Spleen (tissue), 11 donors: Measurements from ENCODE around the gene RNF224. TPM values are rescaled to one million over a fixed set of nuclear protein-coding genes. Genes with fewer than 3 reads are reported as not detected.

Experiments used
- DNase-seq: peaks from one replicate; pipeline ENCODE4 v3.0.0-alpha.2; 2020
- H3K27ac ChIP-seq, 8 donors: fragments of 200-600 bp; sonication (generic) in 7 of 8; 1 replicate in 4 of 8; 2 replicates in 4 of 8; pipeline versions ENCODE4 v1.5.0 to v1.8.0; 2016 to 2021; ENCODE audit warnings: inconsistent platforms in 4 of 8, mild to moderate bottlenecking in 4 of 8, moderate library complexity in 1 of 8
- H3K27me3 ChIP-seq, 7 donors: fragments of 200-600 bp; sonication (generic) in 6 of 7; replicated peaks in 1 of 7; 1 replicate in 4 of 7; 2 replicates in 3 of 7; pipeline versions ENCODE4 v1.5.0 to v1.8.0; 2016 to 2021; ENCODE audit warnings: inconsistent platforms in 3 of 7, mild to moderate bottlenecking in 1 of 7
- H3K36me3 ChIP-seq, 6 donors: fragments of 200-600 bp; sonication (generic) in 5 of 6; 1 replicate in 4 of 6; 2 replicates in 2 of 6; pipeline versions ENCODE4 v1.5.0 to v1.8.0; 2016 to 2021; ENCODE audit warnings: inconsistent platforms in 2 of 6
- H3K4me1 ChIP-seq, 6 donors: fragments of 200-600 bp; sonication (generic) in 5 of 6; 1 replicate in 3 of 6; 2 replicates in 3 of 6; pipeline versions ENCODE4 v1.5.0 to v1.8.0; 2016 to 2021; ENCODE audit warnings: inconsistent platforms in 3 of 6
- H3K4me3 ChIP-seq, 8 donors: fragments of 200-600 bp; sonication (generic) in 7 of 8; 1 replicate in 4 of 8; 2 replicates in 4 of 8; pipeline versions ENCODE4 v1.5.0 to v1.8.0; 2016 to 2021; ENCODE audit warnings: inconsistent platforms in 4 of 8, mild to moderate bottlenecking in 4 of 8, moderate library complexity in 2 of 8
- H3K9me3 ChIP-seq, 8 donors: fragments of 200-600 bp; sonication (generic) in 7 of 8; 1 replicate in 4 of 8; 2 replicates in 4 of 8; pipeline versions ENCODE4 v1.5.0 to v1.8.0; 2016 to 2021; ENCODE audit warnings: inconsistent platforms in 4 of 8
- CTCF ChIP-seq, 11 experiments: fragments of 200-600 bp in 7 of 11; fragments of 450-650 bp in 4 of 11; sonication (generic) in 4 of 11; IDR thresholded peaks in 8 of 11; conservative IDR thresholded peaks in 3 of 11; 1 replicate in 7 of 11; 2 replicates in 4 of 11; pipeline versions ENCODE4 v1.4.0 to v1.8.0; 2016 to 2021; ENCODE audit warnings: antibody characterized with exemption in 11 of 11, inconsistent platforms in 4 of 11, mild to moderate bottlenecking in 1 of 11
- POLR2A ChIP-seq, 3 donors: fragments of 450-650 bp; IDR thresholded peaks; one replicate each; pipeline ENCODE4 v1.5.1; 2017; ENCODE audit warnings: antibody characterized with exemption in 3 of 3, mild to moderate bottlenecking in 1 of 3
- POLR2AphosphoS5 ChIP-seq, 3 donors: sonication (generic); formaldehyde crosslinking; IDR thresholded peaks; one replicate each; pipeline ENCODE4 v1.5.1; 2017; ENCODE audit warnings: antibody characterized with exemption in 3 of 3
- WGBS, 5 donors: extraction: QIAGEN DNeasy Blood & Tissue Kit in 3 of 5; methylation state at CpG; one replicate each; pipeline versions ENCODE4 v1.1.5 to v1.1.7; 2013 to 2018; 5-methylcytosine and 5-hydroxymethylcytosine counted together
- intact Hi-C: fragments of 100-400 bp; cut with DNase I; formaldehyde crosslinking; loops from one replicate; pipeline ENCODE4 v1.15.0; 2023; ENCODE audit warnings: low total_unique reads
- polyA plus RNA-seq, 3 donors: library from polyadenylated mRNA; stranded (reverse); fragments of 200-250 nt; gene quantifications; one replicate each; pipeline ENCODE4 v1.2.1, GENCODE V29; 2013
- total RNA-seq, 7 donors: library from RNA; depleted of rRNA in 3 of 7; stranded (reverse); fragments of >200 nt in 3 of 7; fragmentation: NEBNext Ultra II Directional in 4 of 7; extraction: Animal tissue kit (Norgen Biotek cat#: 25700) in 4 of 7; gene quantifications; one replicate each; pipeline versions ENCODE4 v1.1.0 to v1.2.1, GENCODE V29; 2016 to 2021
- donor health status: healthy with polysubstance abuse.
- donor health status: DM: no; HTN: no; CAD: no; lungs with moderate emphysema.
- donor health status: DM: no; HTN: no; CAD: no.
- donor health status: Bipolar disorder and iron deficiency.
- donor health status: healthy.
- donor health status: DM: no; HTN: no; CAD: no.
- donor health status: DM: yes; HTN: yes; CAD: no.

The RNF224 gene
- total and polyA plus RNA-seq, 10 donors: not detected

GRCh38 chr9:137179761-137180160, 47.5 kb upstream of the RNF224 start:
- no peak for TF ChIP-seq POLR2AphosphoS5 (IDR thresholded peaks at IDR 0.05)
- no peak for TF ChIP-seq CTCF (IDR thresholded peaks at IDR 0.05 in 8 of 11, conservative IDR thresholded peaks at IDR 0.05 in 3 of 11)
- TF ChIP-seq POLR2A (IDR thresholded peaks at IDR 0.05): no peak
- intact Hi-C loops: no loop called here
- Histone ChIP-seq H3K27ac (no peak overlapping the region), H3K9me3 (no peaks in the 10 kb centered on the region), H3K36me3 (peaks cover 0 to 79% (median 66%) of the 10 kb centered on the region in 6 donors), H3K4me3 (no peak overlapping the region), H3K4me1 (peaks cover 0 to 19% (median under 1%) of the 10 kb centered on the region in 6 donors), H3K27me3 (peaks cover 0 to 10% (median 0%) of the 10 kb centered on the region in 7 donors)
- no peak for DNase-seq
- WGBS, 5 donors: 93 to 98% (median 97%) methylated on average over 13 to 17 of the region's 17 CpGs

- Histone ChIP-seq H3K9me3 (no peaks in the 10 kb centered on the region), H3K4me3 (no peak overlapping the region), H3K4me1 (peaks cover 0 to 19% (median 4%) of the 10 kb centered on the region in 6 donors), H3K27ac (no peak overlapping the region), H3K27me3 (peaks cover 0 to 2% (median 0%) of the 10 kb centered on the region in 7 donors), H3K36me3 (peaks cover 0 to 86% (median 72%) of the 10 kb centered on the region in 6 donors)
- no peak for DNase-seq
- intact Hi-C loops: no loop called here
- TF ChIP-seq POLR2A (IDR thresholded peaks at IDR 0.05) (no peak), CTCF (IDR thresholded peaks at IDR 0.05 in 8 of 11, conservative IDR thresholded peaks at IDR 0.05 in 3 of 11) (no peak), POLR2AphosphoS5 (IDR thresholded peaks at IDR 0.05) (no peak)
- WGBS, 5 donors: 92 to 98% (median 94%) methylated on average over 10 to 20 of the region's 20 CpGs
Measured at GRCh38 chr9:137180491-137180890, 46.8 kb upstream of the RNF224 start.

- Histone ChIP-seq H3K27me3 (no peaks in the 10 kb centered on the region), H3K36me3 (peaks cover 0 to 98% (median 80%) of the 10 kb centered on the region in 6 donors), H3K9me3 (no peaks in the 10 kb centered on the region), H3K27ac (no peak overlapping the region), H3K4me3 (no peak overlapping the region), H3K4me1 (peaks cover 4 to 30% (median 16%) of the 10 kb centered on the region in 6 donors)
- WGBS, 5 donors: 93 to 98% (median 97%) methylated on average over 19 to 22 of the region's 22 CpGs
- TF ChIP-seq POLR2AphosphoS5 (IDR thresholded peaks at IDR 0.05) (no peak), CTCF (IDR thresholded peaks at IDR 0.05 in 8 of 11, conservative IDR thresholded peaks at IDR 0.05 in 3 of 11) (no peak), POLR2A (IDR thresholded peaks at IDR 0.05) (no peak)
- DNase-seq: no peak
- intact Hi-C loops: no loop called here
Measured at GRCh38 chr9:137181680-137182079, 45.6 kb upstream of the RNF224 start.

GRCh38 chr9:137182836-137183235, 44.5 kb upstream of the RNF224 start:
- DNase-seq: no peak
- TF ChIP-seq CTCF (IDR thresholded peaks at IDR 0.05 in 8 of 11, conservative IDR thresholded peaks at IDR 0.05 in 3 of 11): no peak
- TF ChIP-seq POLR2A (IDR thresholded peaks at IDR 0.05): no peak
- no peak for TF ChIP-seq POLR2AphosphoS5 (IDR thresholded peaks at IDR 0.05)
- no peaks in the 10 kb centered on the region for H3K27me3 ChIP-seq
- intact Hi-C loops: no loop called here
- H3K4me1 ChIP-seq: peaks cover 16 to 41% (median 28%) of the 10 kb centered on the region in 6 donors
- no peaks in the 10 kb centered on the region for H3K9me3 ChIP-seq
- WGBS, 5 donors: 91 to 96% (median 94%) methylated on average over 11 to 17 of the region's 17 CpGs
- no peak overlapping the region for H3K27ac ChIP-seq
- H3K4me3 ChIP-seq: no peak overlapping the region
- H3K36me3 ChIP-seq: peaks cover 0 to 97% (median 77%) of the 10 kb centered on the region in 6 donors
